Immature natural killer cell (primary cell): Measurements from ENCODE around the gene SIRT7. TPM values are rescaled to one million over a fixed set of nuclear protein-coding genes. Genes with fewer than 3 reads are reported as not detected.

Source experiments
- DNase-seq, 3 donors: peaks; one replicate each; pipeline ENCODE4 v3.0.0; 2022; ENCODE audit warnings: mixed read lengths in 1 of 3
- H3K27ac Mint-ChIP-seq, 6 donors: one replicate each; pipeline ENCODE4 v1.8.0; 2020; ENCODE audit warnings: mixed read lengths in 6 of 6, mild to moderate bottlenecking in 5 of 6, inconsistent platforms in 4 of 6, moderate library complexity in 3 of 6
- H3K27me3 Mint-ChIP-seq, 3 donors: one replicate each; pipeline ENCODE4 v1.8.0; 2020 to 2021; ENCODE audit warnings: low read depth in 3 of 3, mild to moderate bottlenecking in 3 of 3, mixed read lengths in 3 of 3, moderate library complexity in 3 of 3, inconsistent platforms in 1 of 3
- H3K36me3 Mint-ChIP-seq, 3 donors: one replicate each; pipeline ENCODE4 v1.8.0; 2020; ENCODE audit warnings: mixed read lengths in 3 of 3, inconsistent platforms in 2 of 3, mild to moderate bottlenecking in 2 of 3
- H3K4me1 Mint-ChIP-seq, 2 donors: one replicate each; pipeline ENCODE4 v1.8.0; 2020; ENCODE audit warnings: inconsistent platforms in 2 of 2, mild to moderate bottlenecking in 2 of 2, mixed read lengths in 2 of 2, moderate library complexity in 1 of 2
- H3K4me3 Mint-ChIP-seq, 5 donors: one replicate each; pipeline ENCODE4 v1.8.0; 2020; ENCODE audit warnings: mild to moderate bottlenecking in 5 of 5, mixed read lengths in 5 of 5, inconsistent platforms in 3 of 5, moderate library complexity in 3 of 5
- H3K9me3 Mint-ChIP-seq, 6 donors: one replicate each; pipeline ENCODE4 v1.8.0; 2020; ENCODE audit warnings: mild to moderate bottlenecking in 6 of 6, mixed read lengths in 6 of 6, inconsistent platforms in 4 of 6, moderate library complexity in 3 of 6
- polyA plus RNA-seq, 3 donors: library from polyadenylated mRNA; unstranded; fragments of 300-500 nt; fragmentation: Illumina TruSeq; gene quantifications; one replicate each; pipeline ENCODE4 v1.2.3, GENCODE V29; 2021

Gene SIRT7
- polyA plus RNA-seq, 3 donors from 2014 or later, result 27.2 to 54.7 (median 36.2) TPM

GRCh38 chr17:81944858-81945257 is 26.9 kb upstream of the SIRT7 start:
- no peaks in the 10 kb centered on the region for H3K36me3 Mint-ChIP-seq
- H3K4me1 Mint-ChIP-seq, result no peaks in the 10 kb centered on the region
- H3K4me3 Mint-ChIP-seq, result no peak overlapping the region
- DNase-seq, result no peak
- H3K27me3 Mint-ChIP-seq, result peaks cover 2 to 7% (median 7%) of the 10 kb centered on the region in 3 donors
- H3K27ac Mint-ChIP-seq, result no peak overlapping the region
- H3K9me3 Mint-ChIP-seq, result no peaks in the 10 kb centered on the region

- H3K4me3 Mint-ChIP-seq, result no peak overlapping the region
- no peaks in the 10 kb centered on the region for H3K36me3 Mint-ChIP-seq
- H3K9me3 Mint-ChIP-seq, result no peaks in the 10 kb centered on the region
- no peak overlapping the region for H3K27ac Mint-ChIP-seq
- H3K4me1 Mint-ChIP-seq, result peaks cover 0 to 4% of the 10 kb centered on the region in 2 donors
- H3K27me3 Mint-ChIP-seq, result peaks cover 2 to 7% (median 7%) of the 10 kb centered on the region in 3 donors
- DNase-seq, result no peak
Observed at GRCh38 chr17:81942167-81942553, 24.2 kb upstream of the SIRT7 start.

GRCh38 chr17:81941484-81942166 is 23.6 kb upstream of the SIRT7 start:
- DNase-seq, result no peak
- Mint-ChIP-seq H3K27ac (no peak overlapping the region), H3K27me3 (peaks cover 2 to 7% (median 7%) of the 10 kb centered on the region in 3 donors), H3K36me3 (no peaks in the 10 kb centered on the region), H3K4me3 (no peak overlapping the region), H3K4me1 (peaks cover 0 to 6% of the 10 kb centered on the region in 2 donors), H3K9me3 (no peaks in the 10 kb centered on the region)

GRCh38 chr17:81940538-81941483 is 22.8 kb upstream of the SIRT7 start:
- Mint-ChIP-seq H3K27ac (no peak overlapping the region), H3K4me3 (no peak overlapping the region), H3K4me1 (peaks cover 0 to 10% of the 10 kb centered on the region in 2 donors), H3K36me3 (no peaks in the 10 kb centered on the region), H3K9me3 (no peaks in the 10 kb centered on the region), H3K27me3 (peaks cover 0 to 7% (median 6%) of the 10 kb centered on the region in 3 donors)
- DNase-seq, result no peak

GRCh38 chr17:81939881-81940385 is 22.0 kb upstream of the SIRT7 start:
- Mint-ChIP-seq H3K27ac (no peak overlapping the region), H3K9me3 (no peaks in the 10 kb centered on the region), H3K27me3 (peaks cover 0 to 7% (median 6%) of the 10 kb centered on the region in 3 donors), H3K4me3 (no peak overlapping the region), H3K36me3 (no peaks in the 10 kb centered on the region), H3K4me1 (peaks cover 0 to 10% of the 10 kb centered on the region in 2 donors)
- DNase-seq, result no peak

- Mint-ChIP-seq H3K9me3 (no peaks in the 10 kb centered on the region), H3K36me3 (no peaks in the 10 kb centered on the region), H3K4me1 (peaks cover 0 to 10% of the 10 kb centered on the region in 2 donors), H3K27ac (no peak overlapping the region), H3K27me3 (peaks cover 0 to 7% (median 3%) of the 10 kb centered on the region in 3 donors), H3K4me3 (no peak overlapping the region)
- DNase-seq, result no peak
Observed at GRCh38 chr17:81939218-81939617, 21.2 kb upstream of the SIRT7 start.

GRCh38 chr17:81935709-81936084 is 17.7 kb upstream of the SIRT7 start:
- peaks cover 0 to 10% of the 10 kb centered on the region in 2 donors for H3K4me1 Mint-ChIP-seq
- H3K27ac Mint-ChIP-seq, result peak overlapping the region in 1 of 6 donors; percentile 35
- no peaks in the 10 kb centered on the region for H3K36me3 Mint-ChIP-seq
- DNase-seq, result no peak
- peak overlapping the region in 4 of 5 donors; percentile 18 to 59 (median 42) for H3K4me3 Mint-ChIP-seq
- no peaks in the 10 kb centered on the region for H3K9me3 Mint-ChIP-seq
- peaks cover 0 to 6% (median 2%) of the 10 kb centered on the region in 3 donors for H3K27me3 Mint-ChIP-seq

GRCh38 chr17:81934850-81935708 is 17.1 kb upstream of the SIRT7 start:
- Mint-ChIP-seq H3K4me1 (peaks cover 0 to 10% of the 10 kb centered on the region in 2 donors), H3K36me3 (no peaks in the 10 kb centered on the region), H3K4me3 (no peak overlapping the region), H3K27ac (no peak overlapping the region), H3K27me3 (peaks cover 1 to 4% (median 2%) of the 10 kb centered on the region in 3 donors), H3K9me3 (no peaks in the 10 kb centered on the region)
- no peak for DNase-seq

- Mint-ChIP-seq H3K27me3 (peaks cover 2 to 4% (median 4%) of the 10 kb centered on the region in 3 donors), H3K36me3 (no peaks in the 10 kb centered on the region), H3K4me1 (peaks cover 0 to 10% of the 10 kb centered on the region in 2 donors), H3K4me3 (no peak overlapping the region), H3K9me3 (no peaks in the 10 kb centered on the region), H3K27ac (no peak overlapping the region)
- no peak for DNase-seq
Observed at GRCh38 chr17:81934098-81934757, 16.3 kb upstream of the SIRT7 start.

- no peak overlapping the region for H3K27ac Mint-ChIP-seq
Observed at GRCh38 chr17:81933178-81933699, 15.3 kb upstream of the SIRT7 start.

GRCh38 chr17:81932333-81932983 is 14.5 kb upstream of the SIRT7 start:
- H3K36me3 Mint-ChIP-seq, result no peaks in the 10 kb centered on the region
- no peaks in the 10 kb centered on the region for H3K9me3 Mint-ChIP-seq
- peaks cover 3 to 4% (median 4%) of the 10 kb centered on the region in 3 donors for H3K27me3 Mint-ChIP-seq
- H3K4me1 Mint-ChIP-seq, result peaks cover 0 to 7% of the 10 kb centered on the region in 2 donors
- H3K27ac Mint-ChIP-seq, result no peak overlapping the region
- DNase-seq, result no peak
- no peak overlapping the region for H3K4me3 Mint-ChIP-seq

More at GRCh38 chr17:81933178-81933699, 15.3 kb upstream of the SIRT7 start:
- H3K9me3 Mint-ChIP-seq, result no peaks in the 10 kb centered on the region
- no peak overlapping the region for H3K4me3 Mint-ChIP-seq
- H3K36me3 Mint-ChIP-seq, result no peaks in the 10 kb centered on the region
- peaks cover 2 to 4% (median 4%) of the 10 kb centered on the region in 3 donors for H3K27me3 Mint-ChIP-seq
- no peak for DNase-seq
- H3K4me1 Mint-ChIP-seq, result peaks cover 0 to 10% of the 10 kb centered on the region in 2 donors

- DNase-seq, result no peak
- H3K4me1 Mint-ChIP-seq, result peaks cover 0 to 5% of the 10 kb centered on the region in 2 donors
- no peak overlapping the region for H3K27ac Mint-ChIP-seq
- H3K27me3 Mint-ChIP-seq, result peaks cover 3 to 6% (median 4%) of the 10 kb centered on the region in 3 donors
- no peaks in the 10 kb centered on the region for H3K9me3 Mint-ChIP-seq
- H3K36me3 Mint-ChIP-seq, result no peaks in the 10 kb centered on the region
- H3K4me3 Mint-ChIP-seq, result no peak overlapping the region
Observed at GRCh38 chr17:81931557-81932332, 13.8 kb upstream of the SIRT7 start.
